Stimulated activated CD4-positive, alpha-beta T cell treated with anti-CD3 and anti-CD28 coated beads, Interleukin-4, amount 100 ng/mL, for 24 hours (primary cell): ENCODE measurements around the gene TCF12.
"Not testable (repeated sequence)": the region's sequence is repeated elsewhere in the genome, so short reads cannot be mapped to it uniquely, and the experiment has no call there.

Experiments
- DNase-seq: peaks from one replicate; pipeline ENCODE4 v3.0.0-alpha.2; 2020

The TCF12 gene

DNA sequence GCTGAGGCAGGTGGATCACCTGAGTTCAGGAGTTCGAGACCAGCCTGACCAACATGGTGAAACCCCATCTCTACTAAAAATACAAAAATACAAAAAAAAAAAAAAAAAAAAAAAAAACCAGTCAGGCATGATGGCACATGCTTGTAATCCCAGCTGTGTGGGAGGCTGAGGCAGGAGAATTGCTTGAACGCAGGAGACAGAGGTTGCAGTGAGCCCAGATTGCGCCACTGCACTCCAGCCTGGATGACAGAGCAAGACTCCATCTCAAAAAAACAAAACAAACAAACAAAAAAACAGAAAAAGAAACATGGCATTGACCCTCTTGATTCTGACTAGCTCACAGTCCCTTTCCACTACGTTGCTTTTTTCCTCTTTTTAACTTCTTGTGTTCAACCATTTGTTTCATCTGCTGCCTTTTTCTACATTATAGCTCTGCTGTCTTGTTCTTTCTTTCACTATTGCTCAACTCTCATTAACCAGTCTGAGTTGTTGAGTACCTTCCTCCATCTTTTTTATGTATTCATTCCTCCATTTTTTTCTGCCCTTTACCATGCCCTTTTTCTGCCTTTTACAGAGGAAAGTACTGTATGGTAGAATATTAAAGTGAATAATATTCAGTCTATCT lies 179.6 kb downstream of the TCF12 start:
- not testable (repeated sequence) for DNase-seq

GRCh38 chr15:57098896-57099295 lies 180.5 kb downstream of the TCF12 start:
- DNase-seq = no peak

GRCh38 chr15:57100136-57100539 lies 181.7 kb downstream of the TCF12 start:
- DNase-seq = no peak

- DNase-seq = no peak
These were observed 184.4 kb downstream of the TCF12 start for GRCh38 chr15:57102858-57103257.

- DNase-seq = no peak
These were observed 189.9 kb downstream of the TCF12 start for GRCh38 chr15:57108296-57108695.

GRCh38 chr15:57109005-57109404 lies 190.6 kb downstream of the TCF12 start:
- no peak for DNase-seq

GRCh38 chr15:57111002-57111401 lies 192.6 kb downstream of the TCF12 start:
- DNase-seq = no peak

DNA sequence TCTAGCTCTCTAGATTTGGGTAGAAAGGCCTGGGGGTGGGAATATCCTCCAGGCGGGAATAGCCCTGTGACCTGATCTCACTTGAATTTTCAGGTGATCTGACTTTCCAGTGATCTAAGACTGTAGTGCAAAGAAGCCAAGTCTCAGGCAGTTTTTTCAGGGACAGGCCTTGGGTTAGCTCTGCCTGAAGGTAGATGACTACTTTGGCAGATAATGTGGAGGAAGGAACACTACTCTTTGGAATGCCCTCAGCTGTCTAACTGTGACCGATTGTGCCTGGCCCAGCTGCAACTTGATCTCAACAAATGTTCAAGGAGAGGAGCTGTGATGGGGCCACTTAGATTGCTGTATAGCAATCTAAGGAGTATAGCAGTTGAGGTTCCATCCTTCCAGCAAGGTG lies 193.7 kb downstream of the TCF12 start:
- no peak for DNase-seq

DNA sequence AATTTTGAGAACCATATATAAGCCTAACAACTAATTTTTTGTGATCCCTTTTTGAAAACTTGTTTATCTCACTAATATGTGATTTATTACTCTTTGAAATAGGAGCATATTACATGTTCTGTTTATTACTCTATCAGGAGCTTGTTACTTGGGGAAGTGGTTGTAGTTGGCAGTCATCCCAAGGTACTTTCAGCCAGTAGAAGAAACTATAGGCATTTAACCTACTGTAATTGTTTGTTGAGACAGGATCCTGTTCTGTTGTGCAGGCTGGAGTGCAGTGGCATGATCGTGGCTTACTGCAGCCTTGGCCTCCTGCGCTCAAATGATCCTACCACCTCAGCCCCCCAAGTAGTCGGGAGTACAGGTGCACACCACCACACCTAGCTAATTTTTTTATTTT lies 195.6 kb downstream of the TCF12 start:
- DNase-seq = no peak

DNA sequence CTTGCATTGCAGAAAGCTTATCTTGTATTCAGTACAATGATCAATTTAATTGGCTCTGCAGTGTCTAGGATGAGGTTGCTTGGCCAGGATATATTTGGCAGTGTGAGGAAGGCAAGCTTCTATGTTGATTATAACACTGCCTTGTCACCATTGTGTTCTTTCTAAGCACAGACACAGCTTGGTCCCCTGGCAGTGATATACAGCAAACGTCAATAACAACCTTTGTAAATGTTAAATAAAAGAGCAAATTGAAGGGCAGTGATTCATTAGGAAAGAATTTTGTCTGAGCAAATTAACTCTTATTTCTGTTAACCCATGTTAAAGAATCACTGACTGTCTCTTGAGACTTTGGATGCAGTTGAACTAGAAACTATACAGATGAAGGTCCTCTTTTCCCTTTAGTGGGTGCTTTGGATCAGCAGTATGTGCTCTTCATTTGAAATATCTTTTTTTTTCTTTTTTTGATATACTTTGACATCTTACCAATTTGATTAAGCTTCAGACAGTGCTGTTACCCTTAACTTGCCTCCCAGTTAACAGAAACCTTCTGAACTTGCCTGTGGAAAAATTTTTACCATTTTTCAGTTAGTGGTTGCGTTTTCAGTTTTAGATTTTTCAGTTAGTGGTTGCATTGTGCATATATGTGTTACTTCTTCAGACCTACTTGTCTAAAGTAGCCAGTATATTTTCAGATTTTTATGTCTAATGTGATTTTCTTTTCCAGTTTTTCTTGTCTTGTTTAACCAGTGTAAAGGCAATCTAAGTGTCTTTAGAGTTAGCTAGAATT lies 199.8 kb downstream of the TCF12 start:
- DNase-seq = no peak

DNA sequence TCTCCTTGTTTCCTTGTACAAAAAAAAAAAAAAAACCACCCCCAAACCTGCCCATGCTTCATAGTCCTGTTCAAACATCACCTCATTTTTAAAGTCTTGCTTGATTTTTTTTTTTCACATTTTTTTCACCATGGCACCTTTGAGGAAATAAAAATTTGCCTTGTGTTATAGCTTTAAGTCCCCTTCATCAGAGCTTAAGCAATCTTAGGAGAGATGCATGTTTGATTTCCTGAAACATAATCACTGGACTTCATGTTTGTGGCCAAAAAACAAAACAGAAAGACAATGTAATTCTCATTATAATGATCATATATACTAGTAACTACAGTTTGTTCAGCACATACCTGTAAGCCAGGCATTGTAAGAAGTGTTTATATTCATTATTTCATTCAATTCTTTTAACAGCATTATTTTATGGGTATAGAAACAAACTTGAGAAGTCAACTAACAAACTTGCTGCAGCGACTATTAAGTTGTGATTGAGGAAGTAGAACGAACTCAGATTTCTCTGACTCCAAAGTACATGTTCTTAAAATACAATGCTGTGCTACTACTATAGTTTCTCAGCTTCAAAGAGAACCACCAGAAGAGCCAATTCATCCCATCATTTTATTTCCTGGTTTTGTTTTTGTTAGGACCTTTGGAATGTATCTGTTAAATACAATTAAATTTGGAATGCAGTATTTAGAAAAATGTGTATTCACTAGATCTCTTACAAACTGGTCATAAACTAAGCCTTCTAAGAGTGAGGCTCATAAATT lies 203.8 kb downstream of the TCF12 start:
- DNase-seq = no peak

- no peak for DNase-seq
These were observed 205.6 kb downstream of the TCF12 start for GRCh38 chr15:57124036-57124435.

- no peak for DNase-seq
These were observed 210.6 kb downstream of the TCF12 start for GRCh38 chr15:57129064-57129463.

DNA sequence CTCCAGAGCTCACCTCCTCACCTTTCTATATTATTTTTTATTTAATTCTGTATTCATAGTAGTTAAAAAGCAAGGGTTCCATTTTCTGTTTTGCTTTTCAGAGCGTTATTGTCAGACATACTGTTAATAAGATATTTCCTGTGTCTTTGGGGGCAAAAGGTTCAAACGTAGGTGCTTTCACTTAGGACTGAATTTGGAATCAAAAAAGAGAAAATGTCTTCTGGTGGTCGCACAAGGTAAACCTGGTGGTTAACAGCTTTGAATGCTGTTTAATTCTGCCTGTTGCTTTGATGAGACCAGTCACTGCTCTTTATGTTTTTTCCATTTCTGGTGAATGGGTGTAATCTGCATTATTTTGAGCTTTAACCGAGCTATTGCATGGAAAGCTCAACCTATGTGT lies 212.5 kb downstream of the TCF12 start:
- DNase-seq = no peak

DNA sequence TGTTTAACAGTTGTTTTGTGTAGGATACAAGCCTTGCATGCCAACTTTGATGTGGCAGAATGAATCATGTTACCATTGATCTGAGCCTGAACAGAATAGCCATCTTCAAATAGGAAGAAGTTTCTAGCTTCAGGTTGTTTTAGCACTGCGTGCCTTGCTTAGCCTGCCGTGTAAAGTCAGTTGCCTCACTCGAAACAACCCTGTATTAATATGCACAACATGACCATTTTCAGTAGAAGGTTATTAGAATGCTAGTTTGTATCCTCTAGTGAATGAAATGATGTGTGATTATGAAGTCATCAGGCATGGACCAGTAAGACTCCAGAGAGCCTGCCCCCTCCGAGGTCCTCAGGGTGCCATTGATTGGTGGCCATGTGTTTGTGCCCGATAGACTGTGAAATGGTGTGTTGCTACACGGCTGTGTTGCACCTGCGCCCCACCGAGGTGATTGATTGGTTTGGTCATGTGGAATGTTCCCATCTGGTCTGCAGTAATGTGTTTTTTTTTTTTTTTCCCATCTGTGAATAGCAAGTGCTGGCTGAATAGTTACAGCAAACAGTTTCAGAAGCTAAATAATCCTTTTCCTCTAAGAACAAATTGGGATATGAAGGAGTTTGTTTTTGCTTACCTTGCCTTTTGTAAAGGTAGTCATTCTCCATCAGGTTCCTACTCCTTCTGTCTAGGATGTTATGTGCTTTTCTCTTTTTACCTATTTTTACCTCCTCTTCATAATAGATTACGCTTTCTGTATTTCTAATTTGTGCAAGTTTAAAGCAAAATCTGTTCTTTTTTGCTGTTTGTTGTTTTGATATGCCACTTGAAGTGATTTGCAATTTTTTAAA lies 214.9 kb downstream of the TCF12 start:
- no peak for DNase-seq

DNA sequence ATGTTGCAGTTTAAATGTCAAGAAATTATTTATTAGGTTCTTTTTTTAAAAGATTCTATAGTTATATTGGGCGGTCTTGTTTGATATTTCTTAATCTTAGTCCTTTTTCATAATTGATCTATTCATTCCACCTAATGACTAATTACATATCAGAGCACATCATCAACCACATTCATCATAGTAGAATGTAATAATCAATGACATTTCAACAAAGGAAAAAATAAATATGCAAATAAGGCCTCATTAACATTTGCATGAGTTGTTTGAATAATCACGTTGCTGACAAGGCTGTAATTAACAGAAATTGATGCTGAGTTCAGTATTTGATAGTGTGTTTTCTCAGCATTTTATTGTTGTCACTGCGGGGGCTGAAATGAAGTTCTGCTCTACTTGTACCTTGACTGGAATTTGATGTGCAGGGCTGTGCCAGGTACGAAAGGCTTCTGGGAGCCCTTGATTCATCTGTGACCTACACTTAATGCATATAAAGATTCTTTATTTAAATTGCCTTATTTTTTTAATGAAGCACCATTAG lies 215.7 kb downstream of the TCF12 start:
- DNase-seq = no peak

DNA sequence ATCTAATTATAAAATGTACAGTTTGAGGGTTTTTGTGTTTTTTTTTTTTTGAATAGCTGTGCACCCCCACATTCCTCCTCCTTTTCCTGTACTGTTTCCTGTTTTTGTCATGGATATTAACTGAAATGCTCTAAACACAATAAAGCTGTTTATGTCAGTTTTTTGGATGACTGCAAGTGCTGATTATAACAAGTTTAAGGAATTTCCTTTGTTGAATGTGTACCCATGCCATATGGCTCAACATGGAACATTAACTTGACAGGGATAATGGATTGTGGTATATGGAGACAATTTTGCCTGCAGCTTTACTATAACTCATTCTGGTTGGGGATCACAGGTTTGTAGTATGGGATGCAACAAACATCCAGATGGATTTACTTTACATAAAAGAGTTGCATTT lies 216.4 kb downstream of the TCF12 start:
- no peak for DNase-seq

DNA sequence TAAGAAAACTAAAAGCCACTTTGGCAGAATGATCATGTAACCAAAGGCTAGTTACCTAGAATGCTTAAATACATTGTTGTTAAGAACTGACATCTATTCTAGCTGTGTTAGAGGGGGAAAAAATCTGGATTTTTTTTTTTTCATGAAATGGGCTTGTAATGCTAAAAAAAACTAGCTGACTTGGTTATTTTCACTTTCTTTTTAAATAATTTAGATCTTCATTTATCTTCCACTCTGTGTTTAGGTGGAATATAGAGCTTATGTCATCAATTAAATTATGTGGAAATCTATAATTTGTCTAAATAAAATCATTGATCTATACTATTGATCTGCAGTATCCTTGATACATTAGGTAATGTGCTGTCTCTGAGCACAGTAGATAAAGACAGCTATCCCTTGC lies 217.4 kb downstream of the TCF12 start:
- DNase-seq = no peak

DNA sequence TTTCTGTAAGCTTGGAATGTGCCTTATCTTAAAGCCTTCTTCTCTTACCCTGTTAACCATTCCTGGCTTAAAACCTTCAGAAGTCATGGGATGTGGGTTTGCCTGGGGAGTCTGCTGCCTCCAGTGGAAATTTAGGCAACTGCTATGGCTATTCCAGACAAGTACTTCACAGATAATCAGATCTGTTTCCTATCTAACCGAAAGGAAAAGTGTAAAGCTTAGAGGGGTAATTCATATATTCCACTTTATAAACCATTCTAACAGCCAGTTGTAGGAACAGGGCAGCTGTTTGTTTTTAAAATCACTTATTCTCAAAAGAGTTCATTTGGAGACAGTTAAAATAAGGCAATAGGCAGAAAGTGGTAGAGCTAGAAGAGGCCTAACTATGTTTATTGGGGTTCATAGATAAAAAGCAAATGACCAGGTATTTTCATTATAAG lies 219.9 kb downstream of the TCF12 start:
- no peak for DNase-seq

GRCh38 chr15:57143511-57144078 lies 225.2 kb downstream of the TCF12 start:
- no peak for DNase-seq

DNA sequence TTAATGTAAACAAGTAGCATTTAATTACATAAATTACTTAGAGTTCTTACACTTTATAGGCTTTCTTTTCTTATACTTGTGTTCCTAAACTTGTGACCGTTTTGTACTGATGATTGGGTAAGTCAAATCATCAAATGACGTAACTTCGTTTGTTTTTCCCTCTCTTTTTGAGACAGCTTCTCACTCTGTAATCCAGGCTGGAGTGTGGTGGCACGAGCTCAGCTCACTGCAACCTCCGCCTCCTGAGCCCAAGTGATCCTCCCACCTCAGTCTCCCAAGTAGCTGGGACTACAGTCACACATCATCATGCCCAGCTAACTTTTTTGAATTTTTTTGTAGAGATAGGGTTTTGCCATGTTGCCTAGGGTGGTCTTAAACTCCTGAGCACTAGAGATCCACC lies 226.0 kb downstream of the TCF12 start:
- no peak for DNase-seq

GRCh38 chr15:57146506-57147201 lies 228.2 kb downstream of the TCF12 start:
- no peak for DNase-seq
